GM12865 (cell line): ENCODE measurements around the gene SOX6.

ENCODE experiments used
- DNase-seq: peaks from one replicate; pipeline ENCODE4 v3.0.0; 2010; ENCODE audit warnings: low read depth
- H3K4me3 ChIP-seq: 2 replicates; pipeline ENCODE4 v1.5.1; 2011; ENCODE audit warnings: mild to moderate bottlenecking, low read depth, low read length, control low read depth
- TF ChIP-seq, protein P1 (sequence below): IDR thresholded peaks from 2 replicates; pipeline ENCODE4 v1.5.1; 2011; ENCODE audit warnings: low read length, control low read depth, low read depth, inconsistent platforms; ENCODE audit not compliant: insufficient read depth; ENCODE audit errors: missing control alignments

The SOX6 gene

DNA sequence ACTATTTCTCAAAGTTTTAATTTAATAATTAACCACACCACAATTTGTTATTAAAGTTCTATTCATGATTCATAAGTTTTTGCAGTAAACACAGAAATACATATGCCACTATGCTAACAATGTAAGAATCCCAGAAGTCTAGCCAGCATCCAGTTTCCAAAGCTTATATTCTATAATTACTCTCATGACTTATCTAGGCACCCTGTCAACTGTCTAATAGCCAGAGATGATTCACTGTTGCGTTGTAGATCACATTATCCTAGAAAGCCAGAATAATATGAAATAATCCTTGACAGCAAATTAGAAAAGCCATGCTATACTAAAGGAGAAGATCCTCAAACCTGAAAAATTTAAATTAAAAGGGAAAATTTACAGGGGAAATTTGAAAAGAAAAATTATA lies 141.0 kb downstream of the SOX6 start:
- no peak overlapping the region for H3K4me3 ChIP-seq
- TF ChIP-seq, protein P1, sequence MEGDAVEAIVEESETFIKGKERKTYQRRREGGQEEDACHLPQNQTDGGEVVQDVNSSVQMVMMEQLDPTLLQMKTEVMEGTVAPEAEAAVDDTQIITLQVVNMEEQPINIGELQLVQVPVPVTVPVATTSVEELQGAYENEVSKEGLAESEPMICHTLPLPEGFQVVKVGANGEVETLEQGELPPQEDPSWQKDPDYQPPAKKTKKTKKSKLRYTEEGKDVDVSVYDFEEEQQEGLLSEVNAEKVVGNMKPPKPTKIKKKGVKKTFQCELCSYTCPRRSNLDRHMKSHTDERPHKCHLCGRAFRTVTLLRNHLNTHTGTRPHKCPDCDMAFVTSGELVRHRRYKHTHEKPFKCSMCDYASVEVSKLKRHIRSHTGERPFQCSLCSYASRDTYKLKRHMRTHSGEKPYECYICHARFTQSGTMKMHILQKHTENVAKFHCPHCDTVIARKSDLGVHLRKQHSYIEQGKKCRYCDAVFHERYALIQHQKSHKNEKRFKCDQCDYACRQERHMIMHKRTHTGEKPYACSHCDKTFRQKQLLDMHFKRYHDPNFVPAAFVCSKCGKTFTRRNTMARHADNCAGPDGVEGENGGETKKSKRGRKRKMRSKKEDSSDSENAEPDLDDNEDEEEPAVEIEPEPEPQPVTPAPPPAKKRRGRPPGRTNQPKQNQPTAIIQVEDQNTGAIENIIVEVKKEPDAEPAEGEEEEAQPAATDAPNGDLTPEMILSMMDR: no peak
- DNase-seq: no peak

DNA sequence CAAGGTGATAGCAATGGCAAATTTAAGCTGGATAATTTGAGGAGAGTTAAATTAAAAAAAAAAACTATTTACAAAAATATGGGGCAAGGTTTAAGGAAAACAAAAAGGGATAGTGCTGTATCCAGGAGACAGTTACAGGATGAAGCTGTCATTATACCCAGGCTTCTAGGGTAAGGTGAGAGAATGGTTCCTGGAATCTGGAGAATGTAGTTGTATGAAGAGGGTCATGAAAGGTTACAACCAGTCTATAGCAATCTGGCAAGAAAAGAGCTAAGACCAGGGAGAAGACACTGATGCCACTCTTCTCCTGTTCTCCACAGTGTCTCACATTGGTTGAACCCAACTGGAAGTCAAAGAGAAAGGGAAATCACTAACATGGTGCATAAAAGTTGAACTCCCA lies 144.9 kb downstream of the SOX6 start:
- no peak for DNase-seq
- TF ChIP-seq, protein P1: no peak
- no peak overlapping the region for H3K4me3 ChIP-seq

GRCh38 chr11:16204261-16204660 lies 152.1 kb downstream of the SOX6 start:
- no peak for DNase-seq
- no peak overlapping the region for H3K4me3 ChIP-seq
- TF ChIP-seq, protein P1: no peak

DNA sequence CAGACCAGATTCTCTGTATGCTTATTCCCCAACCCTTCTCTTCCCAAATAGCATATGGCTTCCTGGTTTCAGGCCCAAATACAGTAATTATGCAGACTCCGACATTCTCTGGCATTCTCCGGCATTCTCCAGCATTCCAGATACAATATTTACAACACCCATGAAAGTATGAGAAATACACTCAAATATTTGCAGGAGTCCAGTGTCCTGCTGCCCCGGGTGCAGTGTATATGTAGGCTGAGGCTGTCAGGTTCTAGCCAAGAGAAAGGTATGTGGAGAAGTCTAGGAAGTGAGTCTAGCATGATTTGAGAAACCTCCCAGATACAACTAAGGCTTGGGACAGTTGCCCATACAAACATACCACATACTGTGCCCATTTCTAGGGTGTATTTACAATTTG lies 160.7 kb downstream of the SOX6 start:
- TF ChIP-seq, protein P1: no peak
- H3K4me3 ChIP-seq: no peak overlapping the region
- no peak for DNase-seq

- H3K4me3 ChIP-seq: no peak overlapping the region
- no peak for DNase-seq
- TF ChIP-seq, protein P1: no peak
These were observed 161.8 kb downstream of the SOX6 start for GRCh38 chr11:16194566-16194965.

DNA sequence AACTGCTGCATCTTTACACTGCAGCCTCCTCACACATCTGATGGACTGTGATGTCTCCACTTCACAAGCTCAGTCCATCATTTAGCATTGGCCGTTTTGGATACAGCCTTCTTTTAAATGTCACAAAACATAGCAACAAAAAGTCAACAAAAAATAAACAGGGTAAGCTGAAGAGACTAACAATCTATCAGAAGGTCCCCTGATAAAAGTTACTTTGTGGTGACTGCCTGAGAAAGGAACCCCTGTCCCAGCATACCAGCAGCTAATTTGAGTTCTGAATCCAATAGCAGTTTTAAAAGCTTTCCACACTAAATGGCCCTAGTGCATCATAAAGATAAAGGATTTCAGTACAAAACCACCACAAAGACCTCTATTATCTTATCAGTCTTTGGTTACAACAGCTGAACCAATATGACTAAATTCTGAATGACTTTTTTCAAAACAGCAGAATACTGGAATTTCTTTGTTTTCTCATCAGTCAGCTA lies 162.4 kb downstream of the SOX6 start:
- TF ChIP-seq, protein P1: no peak
- no peak overlapping the region for H3K4me3 ChIP-seq
- no peak for DNase-seq

DNA sequence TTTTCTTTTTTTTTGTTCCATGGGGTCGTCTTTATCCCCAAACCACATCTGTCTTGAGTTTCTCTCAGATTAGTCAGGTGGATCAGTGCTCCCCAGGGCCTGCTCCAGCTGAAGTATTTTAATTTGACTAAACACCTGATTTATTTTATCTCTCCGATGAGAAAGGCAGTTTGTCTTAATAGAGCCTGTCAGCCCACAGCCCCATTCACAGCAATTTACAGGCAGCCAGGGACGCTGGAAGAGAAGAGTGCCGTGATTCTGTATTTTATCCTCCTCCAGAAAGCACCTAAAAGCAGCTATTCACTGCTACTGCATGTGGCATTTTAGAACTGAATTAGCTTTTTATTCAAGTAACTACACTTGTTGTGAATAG lies 164.5 kb downstream of the SOX6 start:
- TF ChIP-seq, protein P1: no peak
- no peak for DNase-seq
- H3K4me3 ChIP-seq: no peak overlapping the region
